ENCODE results near the gene SMTNL2. TPM values are rescaled to one million over a fixed set of nuclear protein-coding genes. Genes with fewer than 3 reads are reported as not detected.
A peak's percentile ranks its signal among the peaks of the same experiment; 100 is the strongest.

SMTNL2 gene
- total RNA-seq, 2 donors from 2014 or later: 0.51 to 0.79 TPM

DNA sequence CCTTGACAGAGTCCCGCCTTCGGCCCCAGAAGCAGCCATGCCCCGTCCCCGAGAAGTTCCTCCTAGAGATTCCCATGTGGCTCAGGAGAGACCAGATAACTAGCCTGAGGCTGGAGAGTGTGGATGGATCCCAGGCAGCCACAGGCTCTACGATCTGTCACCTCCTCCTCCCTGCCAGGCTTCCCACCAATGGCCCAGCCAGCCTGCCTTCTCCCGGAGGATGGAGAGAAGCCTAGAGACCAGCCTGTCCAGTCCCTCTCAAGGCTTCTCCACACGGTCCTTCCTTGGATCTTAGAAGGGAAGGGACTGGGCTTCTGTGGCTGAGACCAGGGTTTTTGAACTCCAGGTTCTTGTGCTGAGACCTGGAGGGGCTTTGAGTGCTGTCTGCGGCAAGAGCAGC, 1.6 kb upstream of the SMTNL2 start:
- peaks cover 5% of the 10 kb centered on the region for H3K4me1 Mint-ChIP-seq
- no peaks in the 10 kb centered on the region for H3K36me3 ChIP-seq (ENCODE audit: control insufficient read depth, insufficient read depth, low read length)
- H3K27ac Mint-ChIP-seq: no peak overlapping the region
- H3K4me1 ChIP-seq (ENCODE audit: control insufficient read depth, insufficient read depth, low read length): no peaks in the 10 kb centered on the region
- H3K27me3 Mint-ChIP-seq (ENCODE audit: insufficient read depth): peaks cover 58% of the 10 kb centered on the region
- no peak overlapping the region for H3K9ac ChIP-seq (ENCODE audit: extremely low read depth, low read length, poor library complexity, severe bottlenecking)
- peak; percentile 62 for DNase-seq
- H3K27me3 ChIP-seq (ENCODE audit: control insufficient read depth, insufficient read depth, low read length, poor library complexity, severe bottlenecking): peaks cover 50% of the 10 kb centered on the region
- H3K9me3 Mint-ChIP-seq: peaks cover 4% of the 10 kb centered on the region
- H3K4me3 ChIP-seq (ENCODE audit: low read length): no peak overlapping the region
- TF ChIP-seq, protein P1, sequence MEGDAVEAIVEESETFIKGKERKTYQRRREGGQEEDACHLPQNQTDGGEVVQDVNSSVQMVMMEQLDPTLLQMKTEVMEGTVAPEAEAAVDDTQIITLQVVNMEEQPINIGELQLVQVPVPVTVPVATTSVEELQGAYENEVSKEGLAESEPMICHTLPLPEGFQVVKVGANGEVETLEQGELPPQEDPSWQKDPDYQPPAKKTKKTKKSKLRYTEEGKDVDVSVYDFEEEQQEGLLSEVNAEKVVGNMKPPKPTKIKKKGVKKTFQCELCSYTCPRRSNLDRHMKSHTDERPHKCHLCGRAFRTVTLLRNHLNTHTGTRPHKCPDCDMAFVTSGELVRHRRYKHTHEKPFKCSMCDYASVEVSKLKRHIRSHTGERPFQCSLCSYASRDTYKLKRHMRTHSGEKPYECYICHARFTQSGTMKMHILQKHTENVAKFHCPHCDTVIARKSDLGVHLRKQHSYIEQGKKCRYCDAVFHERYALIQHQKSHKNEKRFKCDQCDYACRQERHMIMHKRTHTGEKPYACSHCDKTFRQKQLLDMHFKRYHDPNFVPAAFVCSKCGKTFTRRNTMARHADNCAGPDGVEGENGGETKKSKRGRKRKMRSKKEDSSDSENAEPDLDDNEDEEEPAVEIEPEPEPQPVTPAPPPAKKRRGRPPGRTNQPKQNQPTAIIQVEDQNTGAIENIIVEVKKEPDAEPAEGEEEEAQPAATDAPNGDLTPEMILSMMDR (conservative IDR thresholded peaks at IDR 0.05): no peak
- H3K27ac ChIP-seq (ENCODE audit: low read depth, low read length): no peak overlapping the region
- no peaks in the 10 kb centered on the region for H3K36me3 Mint-ChIP-seq (ENCODE audit: low read depth)
- 87% methylated on average over 8 of the region's 8 CpGs; no CpG with 5 or more reads in 1 of the 2 experiments for WGBS, 2 experiments (ENCODE audit: insufficient coverage in 1 of 2, insufficient read length in 1 of 2)
- no peak overlapping the region for H3K4me3 Mint-ChIP-seq
- no peaks in the 10 kb centered on the region for H3K9me3 ChIP-seq (ENCODE audit: control insufficient read depth, low read length)

DNA sequence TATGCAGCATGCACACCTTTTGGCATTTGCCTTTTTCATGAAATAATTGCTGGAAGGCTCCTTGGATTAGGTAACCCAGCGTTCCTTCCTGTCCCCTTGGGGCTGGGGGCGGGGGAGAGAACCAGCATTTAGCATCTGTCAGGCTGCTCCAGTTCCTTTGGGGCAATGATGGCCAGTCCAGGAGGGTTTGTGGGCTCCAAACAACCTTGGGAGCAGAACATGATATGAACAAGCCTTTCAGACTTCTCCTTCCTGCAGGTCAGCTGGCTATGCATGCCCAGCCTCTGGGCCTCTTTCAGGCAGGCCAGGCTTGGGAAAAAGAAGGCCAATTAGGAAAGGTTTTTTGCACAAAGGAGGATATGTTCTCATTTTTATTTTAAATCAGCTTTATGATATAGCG, 1.1 kb upstream of the SMTNL2 start:
- no peak overlapping the region for H3K4me3 ChIP-seq (ENCODE audit: low read length)
- Mint-ChIP-seq H3K36me3 (ENCODE audit: low read depth) (no peaks in the 10 kb centered on the region), H3K4me1 (peaks cover 5% of the 10 kb centered on the region), H3K4me3 (peak overlapping the region; percentile 56), H3K27me3 (ENCODE audit: insufficient read depth) (peaks cover 60% of the 10 kb centered on the region), H3K9me3 (no peaks in the 10 kb centered on the region), H3K27ac (no peak overlapping the region)
- peaks cover 50% of the 10 kb centered on the region for H3K27me3 ChIP-seq (ENCODE audit: control insufficient read depth, insufficient read depth, low read length, poor library complexity, severe bottlenecking)
- WGBS, 2 experiments (ENCODE audit: insufficient coverage in 1 of 2, insufficient read length in 1 of 2): 88 to 93% methylated on average over 2 to 3 of the region's 3 CpGs
- no peaks in the 10 kb centered on the region for H3K9me3 ChIP-seq (ENCODE audit: control insufficient read depth, low read length)
- TF ChIP-seq, protein P1 (conservative IDR thresholded peaks at IDR 0.05): no peak
- H3K27ac ChIP-seq (ENCODE audit: low read depth, low read length): no peak overlapping the region
- no peaks in the 10 kb centered on the region for H3K4me1 ChIP-seq (ENCODE audit: control insufficient read depth, insufficient read depth, low read length)
- no peak overlapping the region for H3K9ac ChIP-seq (ENCODE audit: extremely low read depth, low read length, poor library complexity, severe bottlenecking)
- no peak for DNase-seq
- no peaks in the 10 kb centered on the region for H3K36me3 ChIP-seq (ENCODE audit: control insufficient read depth, insufficient read depth, low read length)

DNA sequence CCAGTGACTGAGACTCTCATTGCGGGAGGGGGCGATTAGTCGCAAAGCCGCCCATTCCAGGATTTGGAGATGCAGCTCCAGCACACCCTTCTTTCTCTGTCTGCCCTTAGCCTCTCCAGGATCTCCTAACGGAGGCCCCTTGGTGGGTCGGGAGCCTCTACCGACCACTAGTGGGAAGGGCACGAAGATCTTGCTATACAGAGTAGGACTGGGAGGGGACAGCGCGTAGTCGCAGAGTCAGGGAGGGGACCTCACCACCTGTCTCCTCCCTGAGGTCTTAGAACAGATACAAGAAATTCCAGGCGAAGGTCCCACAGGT, 588 bp upstream of the SMTNL2 start:
- Histone ChIP-seq H3K9ac (ENCODE audit: extremely low read depth, low read length, poor library complexity, severe bottlenecking) (no peak overlapping the region), H3K4me1 (ENCODE audit: control insufficient read depth, insufficient read depth, low read length) (no peaks in the 10 kb centered on the region), H3K9me3 (ENCODE audit: control insufficient read depth, low read length) (no peaks in the 10 kb centered on the region), H3K36me3 (ENCODE audit: control insufficient read depth, insufficient read depth, low read length) (no peaks in the 10 kb centered on the region), H3K4me3 (ENCODE audit: low read length) (peak overlapping the region; percentile 71), H3K27ac (ENCODE audit: low read depth, low read length) (no peak overlapping the region), H3K27me3 (ENCODE audit: control insufficient read depth, insufficient read depth, low read length, poor library complexity, severe bottlenecking) (peaks cover 50% of the 10 kb centered on the region)
- Mint-ChIP-seq H3K4me1 (peaks cover 5% of the 10 kb centered on the region), H3K9me3 (no peaks in the 10 kb centered on the region), H3K4me3 (peak overlapping the region; percentile 56), H3K27me3 (ENCODE audit: insufficient read depth) (peaks cover 60% of the 10 kb centered on the region), H3K36me3 (ENCODE audit: low read depth) (no peaks in the 10 kb centered on the region), H3K27ac (no peak overlapping the region)
- TF ChIP-seq, protein P1 (conservative IDR thresholded peaks at IDR 0.05): peak; percentile 68
- whole genome bisulfite sequencing, 2 experiments (ENCODE audit: insufficient coverage in 1 of 2, insufficient read length in 1 of 2): 25 to 27% methylated on average over 4 to 12 of the region's 12 CpGs
- DNase-seq: peak; percentile 86
